ENCODE measurements around the gene PDIA5. TPM values are rescaled to one million over a fixed set of nuclear protein-coding genes. Genes with fewer than 3 reads are reported as not detected.

The PDIA5 gene
- total RNA-seq, 1 donor: 54.3 TPM

GRCh38 chr3:123155471-123156011, 88.7 kb downstream of the PDIA5 start:
- Histone ChIP-seq H4K20me1 (ENCODE audit: insufficient read depth, low read length) (peaks cover 7% of the 10 kb centered on the region), H3K4me3 (ENCODE audit: insufficient read depth, low read length) (no peak overlapping the region), H3K4me1 (ENCODE audit: insufficient read depth, low read length) (no peaks in the 10 kb centered on the region), H3K9me3 (ENCODE audit: low read depth, low read length) (no peaks in the 10 kb centered on the region), H3K36me3 (ENCODE audit: insufficient read depth, low read length) (peaks cover 73% of the 10 kb centered on the region), H3K27ac (ENCODE audit: low read depth, low read length) (no peak overlapping the region), H3K27me3 (ENCODE audit: insufficient read depth, low read length) (no peaks in the 10 kb centered on the region), H2AFZ (ENCODE audit: low read length) (no peak overlapping the region), H3K79me2 (ENCODE audit: insufficient read depth, low read length) (no peaks in the 10 kb centered on the region), H3K4me2 (ENCODE audit: insufficient read depth, low read length) (no peak overlapping the region)
- DNase-seq (ENCODE audit: insufficient read length, low spot score, missing footprints): no peak
- TF ChIP-seq, protein P1, sequence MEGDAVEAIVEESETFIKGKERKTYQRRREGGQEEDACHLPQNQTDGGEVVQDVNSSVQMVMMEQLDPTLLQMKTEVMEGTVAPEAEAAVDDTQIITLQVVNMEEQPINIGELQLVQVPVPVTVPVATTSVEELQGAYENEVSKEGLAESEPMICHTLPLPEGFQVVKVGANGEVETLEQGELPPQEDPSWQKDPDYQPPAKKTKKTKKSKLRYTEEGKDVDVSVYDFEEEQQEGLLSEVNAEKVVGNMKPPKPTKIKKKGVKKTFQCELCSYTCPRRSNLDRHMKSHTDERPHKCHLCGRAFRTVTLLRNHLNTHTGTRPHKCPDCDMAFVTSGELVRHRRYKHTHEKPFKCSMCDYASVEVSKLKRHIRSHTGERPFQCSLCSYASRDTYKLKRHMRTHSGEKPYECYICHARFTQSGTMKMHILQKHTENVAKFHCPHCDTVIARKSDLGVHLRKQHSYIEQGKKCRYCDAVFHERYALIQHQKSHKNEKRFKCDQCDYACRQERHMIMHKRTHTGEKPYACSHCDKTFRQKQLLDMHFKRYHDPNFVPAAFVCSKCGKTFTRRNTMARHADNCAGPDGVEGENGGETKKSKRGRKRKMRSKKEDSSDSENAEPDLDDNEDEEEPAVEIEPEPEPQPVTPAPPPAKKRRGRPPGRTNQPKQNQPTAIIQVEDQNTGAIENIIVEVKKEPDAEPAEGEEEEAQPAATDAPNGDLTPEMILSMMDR (IDR thresholded peaks at IDR 0.05; ENCODE audit: extremely low read depth, low read depth, low read length): no peak

DNA sequence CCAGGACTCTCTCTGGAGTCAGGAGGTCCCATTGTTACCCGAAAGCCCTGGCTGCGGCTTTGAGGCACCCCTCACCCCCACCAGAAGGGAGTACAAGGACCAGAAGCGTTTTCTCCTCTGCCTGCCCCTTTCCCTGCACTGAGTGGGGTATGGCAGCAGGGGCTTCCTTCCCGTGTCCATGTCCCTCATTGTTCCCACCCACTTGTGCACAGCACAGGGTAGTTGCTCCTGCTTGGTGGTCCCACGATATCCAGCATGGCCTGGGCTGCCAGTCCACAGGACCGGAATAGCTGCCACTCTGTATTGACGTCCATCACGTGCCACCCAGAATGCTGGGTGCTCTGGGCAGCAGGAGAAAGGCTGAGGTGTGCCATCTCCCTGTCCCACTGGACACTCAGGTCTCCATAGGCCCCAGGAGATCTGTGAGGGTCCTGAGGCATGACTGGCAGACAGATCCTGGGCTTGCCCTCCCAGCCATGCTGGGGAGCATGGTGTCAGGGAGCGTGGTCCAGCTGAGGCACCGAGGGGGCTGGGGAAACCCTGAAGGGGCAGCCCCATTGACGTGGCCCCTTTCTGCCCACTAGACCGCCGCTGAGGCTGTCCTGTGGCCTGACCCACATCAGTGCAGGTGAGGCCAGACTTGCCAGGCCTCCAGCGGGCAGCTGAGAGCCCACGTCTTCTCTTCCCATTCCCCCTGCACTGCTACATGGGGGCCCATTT, 89.6 kb downstream of the PDIA5 start:
- Histone ChIP-seq H3K4me3 (ENCODE audit: insufficient read depth, low read length) (no peak overlapping the region), H3K9me3 (ENCODE audit: low read depth, low read length) (no peaks in the 10 kb centered on the region), H3K4me1 (ENCODE audit: insufficient read depth, low read length) (no peaks in the 10 kb centered on the region), H3K79me2 (ENCODE audit: insufficient read depth, low read length) (no peaks in the 10 kb centered on the region), H4K20me1 (ENCODE audit: insufficient read depth, low read length) (peaks cover 7% of the 10 kb centered on the region), H3K36me3 (ENCODE audit: insufficient read depth, low read length) (peaks cover 74% of the 10 kb centered on the region), H3K27me3 (ENCODE audit: insufficient read depth, low read length) (no peaks in the 10 kb centered on the region), H2AFZ (ENCODE audit: low read length) (no peak overlapping the region), H3K4me2 (ENCODE audit: insufficient read depth, low read length) (no peak overlapping the region), H3K27ac (ENCODE audit: low read depth, low read length) (no peak overlapping the region)
- no peak for DNase-seq (ENCODE audit: insufficient read length, low spot score, missing footprints)
- TF ChIP-seq, protein P1 (IDR thresholded peaks at IDR 0.05; ENCODE audit: extremely low read depth, low read depth, low read length): no peak

DNA sequence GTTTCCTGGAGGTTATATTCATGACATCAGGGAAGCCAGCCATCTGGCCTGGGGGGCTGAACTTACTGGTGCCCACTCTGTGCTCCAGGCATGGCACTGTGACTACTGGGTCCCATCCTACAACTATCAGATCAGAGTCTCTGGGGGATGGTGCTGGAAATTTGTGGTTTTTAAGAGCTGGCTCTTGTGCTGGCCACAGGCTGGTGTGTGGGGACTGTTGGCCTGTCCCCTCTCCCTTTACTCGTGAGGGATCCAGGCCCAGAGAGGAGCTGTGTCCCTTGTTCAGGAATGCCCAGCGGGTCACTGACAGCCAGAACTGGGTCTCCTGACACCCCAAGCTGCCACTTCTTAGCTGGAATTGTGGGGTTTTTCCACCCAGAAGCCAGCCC, 90.4 kb downstream of the PDIA5 start:
- DNase-seq (ENCODE audit: insufficient read length, low spot score, missing footprints): no peak
- H3K4me2 ChIP-seq (ENCODE audit: insufficient read depth, low read length): no peak overlapping the region
- TF ChIP-seq, protein P1 (IDR thresholded peaks at IDR 0.05; ENCODE audit: extremely low read depth, low read depth, low read length): no peak

GRCh38 chr3:123157598-123158287, 90.9 kb downstream of the PDIA5 start:
- no peak overlapping the region for H3K4me3 ChIP-seq (ENCODE audit: insufficient read depth, low read length)
- no peak for DNase-seq (ENCODE audit: insufficient read length, low spot score, missing footprints)
- H3K4me2 ChIP-seq (ENCODE audit: insufficient read depth, low read length): no peak overlapping the region
- no peak overlapping the region for H3K27ac ChIP-seq (ENCODE audit: low read depth, low read length)
- no peaks in the 10 kb centered on the region for H3K9me3 ChIP-seq (ENCODE audit: low read depth, low read length)
- H3K79me2 ChIP-seq (ENCODE audit: insufficient read depth, low read length): no peaks in the 10 kb centered on the region
- H4K20me1 ChIP-seq (ENCODE audit: insufficient read depth, low read length): peaks cover 7% of the 10 kb centered on the region
- H3K4me1 ChIP-seq (ENCODE audit: insufficient read depth, low read length): no peaks in the 10 kb centered on the region
- no peaks in the 10 kb centered on the region for H3K27me3 ChIP-seq (ENCODE audit: insufficient read depth, low read length)
- peaks cover 83% of the 10 kb centered on the region for H3K36me3 ChIP-seq (ENCODE audit: insufficient read depth, low read length)
- TF ChIP-seq, protein P1 (IDR thresholded peaks at IDR 0.05; ENCODE audit: extremely low read depth, low read depth, low read length): no peak
- H2AFZ ChIP-seq (ENCODE audit: low read length): no peak overlapping the region

More for the DNA sequence above, 90.4 kb downstream of the PDIA5 start:
- H3K4me1 ChIP-seq (ENCODE audit: insufficient read depth, low read length): no peaks in the 10 kb centered on the region
- peaks cover 81% of the 10 kb centered on the region for H3K36me3 ChIP-seq (ENCODE audit: insufficient read depth, low read length)
- H4K20me1 ChIP-seq (ENCODE audit: insufficient read depth, low read length): peaks cover 7% of the 10 kb centered on the region
- H3K9me3 ChIP-seq (ENCODE audit: low read depth, low read length): no peaks in the 10 kb centered on the region
- no peaks in the 10 kb centered on the region for H3K27me3 ChIP-seq (ENCODE audit: insufficient read depth, low read length)
- no peaks in the 10 kb centered on the region for H3K79me2 ChIP-seq (ENCODE audit: insufficient read depth, low read length)
- no peak overlapping the region for H3K4me3 ChIP-seq (ENCODE audit: insufficient read depth, low read length)
- no peak overlapping the region for H2AFZ ChIP-seq (ENCODE audit: low read length)
- no peak overlapping the region for H3K27ac ChIP-seq (ENCODE audit: low read depth, low read length)

Data from osteoblast (primary cell).